GM19467 (cell line): ENCODE results near the gene VPS9D1.
"Not testable (repeated sequence)": the region's sequence is repeated elsewhere in the genome, so short reads cannot be mapped to it uniquely, and the experiment has no call there.

Source experiments
- ATAC-seq: cut with Tn5 transposase; IDR thresholded peaks from one replicate; pipeline ENCODE4 v1.9.1; 2021; ENCODE audit warnings: mild to moderate bottlenecking, moderate library complexity; ENCODE audit not compliant: unreplicated experiment

VPS9D1 gene

DNA sequence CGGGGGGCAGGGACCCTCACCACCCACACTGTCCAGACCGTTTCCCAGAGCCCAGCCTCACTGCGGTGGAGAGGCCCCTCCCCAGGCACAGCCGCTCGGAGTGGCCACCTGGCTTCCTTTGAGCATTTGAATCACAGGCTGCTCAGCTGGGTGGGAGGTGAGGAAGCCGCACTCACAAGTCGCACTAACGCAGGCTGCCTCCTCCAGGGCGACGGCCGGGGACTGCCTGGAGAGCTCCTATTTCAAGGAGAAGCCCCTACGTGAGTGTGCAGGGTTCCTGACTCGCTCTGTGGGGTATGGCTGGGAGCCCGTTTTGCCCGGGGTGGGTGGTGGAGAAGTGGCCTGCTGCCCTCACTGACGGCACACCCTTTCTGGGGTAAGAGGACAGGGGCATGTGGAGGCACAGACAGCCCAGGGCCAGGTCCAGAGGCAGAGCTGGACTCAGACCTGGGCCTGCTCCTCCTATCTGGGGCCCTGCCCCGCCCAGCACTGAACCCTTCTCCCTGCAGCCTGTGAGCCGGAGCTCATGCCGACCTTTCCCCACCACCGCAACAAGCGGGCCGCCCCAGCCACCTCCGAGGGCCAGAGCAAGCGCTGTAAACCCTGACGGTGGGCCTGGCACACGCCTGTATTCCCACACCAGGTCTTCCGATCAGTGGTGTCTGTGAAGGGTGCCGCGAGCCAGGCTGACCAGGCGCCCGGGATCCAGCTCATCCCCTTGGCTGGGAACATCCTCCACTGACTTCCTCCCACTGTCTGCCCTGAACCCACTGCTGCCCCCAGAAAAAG is 25.4 kb downstream of the VPS9D1 start:
- ATAC-seq: no peak

GRCh38 chr16:89694784-89695085 is 26.0 kb downstream of the VPS9D1 start:
- not testable (repeated sequence) for ATAC-seq

- no peak for ATAC-seq
Observed at GRCh38 chr16:89693931-89694783, 26.5 kb downstream of the VPS9D1 start.

DNA sequence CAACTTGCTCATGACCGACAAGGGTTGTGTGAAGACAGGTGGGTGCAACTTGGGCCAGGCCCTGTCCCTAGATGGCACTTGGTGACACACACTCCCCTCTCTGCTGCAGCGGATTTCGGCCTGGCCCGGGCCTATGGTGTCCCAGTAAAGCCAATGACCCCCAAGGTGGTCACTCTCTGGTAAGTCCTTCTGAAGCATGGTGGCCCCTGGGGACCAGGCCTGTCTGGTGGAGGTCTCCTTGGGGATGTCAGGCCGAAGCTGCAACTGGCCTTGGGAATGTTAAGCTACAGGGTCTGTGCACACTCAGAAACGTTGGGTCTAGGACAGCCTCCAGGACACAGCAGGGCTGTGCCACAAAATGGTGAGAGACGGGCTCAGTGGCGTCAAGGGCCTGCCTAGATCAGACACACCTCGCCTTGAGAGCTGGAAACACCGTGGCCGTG is 27.4 kb downstream of the VPS9D1 start:
- no peak for ATAC-seq

DNA sequence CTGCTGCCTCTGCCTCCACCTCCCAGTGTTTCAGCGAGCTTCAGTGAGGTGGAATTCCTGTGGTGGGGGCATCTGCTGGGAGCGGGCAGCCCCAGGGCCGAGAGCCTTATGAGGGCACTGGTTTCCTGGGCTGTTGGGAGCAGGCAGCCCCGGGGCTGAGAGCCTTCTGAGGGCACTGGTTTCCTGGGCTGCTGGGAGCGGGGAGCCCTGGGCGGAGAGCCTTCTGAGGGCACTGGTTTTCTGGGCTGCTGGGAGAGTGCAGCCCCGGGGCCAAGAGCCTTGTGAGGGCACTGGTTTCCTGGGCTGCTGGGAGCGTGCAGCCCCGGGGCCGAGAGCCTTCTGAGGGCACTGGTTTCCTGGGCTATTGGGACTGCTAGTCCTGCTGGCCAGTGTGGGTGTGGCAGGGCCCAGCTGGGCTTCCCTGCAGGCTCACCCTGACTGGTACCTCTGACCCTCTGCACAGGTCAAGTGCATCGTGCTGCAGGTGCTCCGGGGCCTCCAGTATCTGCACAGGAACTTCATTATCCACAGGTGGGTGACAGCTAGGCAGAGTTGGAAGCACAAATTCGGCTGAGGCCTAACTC is 28.6 kb downstream of the VPS9D1 start:
- ATAC-seq: no peak

DNA sequence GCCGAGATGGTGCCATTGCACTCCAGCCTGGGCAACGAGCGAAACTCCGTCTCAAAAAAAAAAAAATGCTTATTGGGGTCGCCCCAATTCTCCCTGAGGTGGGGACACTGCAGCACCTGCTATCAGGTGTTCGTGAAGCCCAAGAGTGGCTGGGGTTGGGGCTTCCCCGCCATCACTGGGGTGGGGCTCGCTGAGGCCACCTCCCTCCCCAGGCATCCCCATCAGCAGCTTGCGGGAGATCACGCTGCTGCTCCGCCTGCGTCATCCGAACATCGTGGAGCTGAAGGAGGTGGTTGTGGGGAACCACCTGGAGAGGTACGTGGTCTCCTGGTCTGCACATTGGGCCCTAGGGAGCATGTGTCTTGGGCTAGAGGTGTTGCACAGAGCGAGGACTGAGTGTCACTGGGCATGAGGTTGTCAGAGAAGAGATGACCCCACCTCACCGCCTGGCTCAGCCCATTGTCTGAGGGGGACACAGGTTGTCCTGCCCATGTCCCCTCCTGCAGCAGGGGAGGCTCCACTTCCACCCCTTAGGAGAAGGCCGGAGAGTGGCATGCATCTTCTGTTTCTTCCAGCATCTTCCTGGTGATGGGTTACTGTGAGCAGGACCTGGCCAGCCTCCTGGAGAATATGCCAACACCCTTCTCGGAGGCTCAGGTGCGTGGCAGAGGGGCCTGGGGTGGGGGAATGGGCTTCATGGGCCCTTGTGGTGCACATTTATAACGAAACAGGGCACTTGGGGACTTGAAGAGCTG is 29.3 kb downstream of the VPS9D1 start:
- no peak for ATAC-seq

GRCh38 chr16:89690392-89690901 is 30.3 kb downstream of the VPS9D1 start:
- ATAC-seq: no peak

GRCh38 chr16:89689621-89690020 is 31.1 kb downstream of the VPS9D1 start:
- not testable (repeated sequence) for ATAC-seq

DNA sequence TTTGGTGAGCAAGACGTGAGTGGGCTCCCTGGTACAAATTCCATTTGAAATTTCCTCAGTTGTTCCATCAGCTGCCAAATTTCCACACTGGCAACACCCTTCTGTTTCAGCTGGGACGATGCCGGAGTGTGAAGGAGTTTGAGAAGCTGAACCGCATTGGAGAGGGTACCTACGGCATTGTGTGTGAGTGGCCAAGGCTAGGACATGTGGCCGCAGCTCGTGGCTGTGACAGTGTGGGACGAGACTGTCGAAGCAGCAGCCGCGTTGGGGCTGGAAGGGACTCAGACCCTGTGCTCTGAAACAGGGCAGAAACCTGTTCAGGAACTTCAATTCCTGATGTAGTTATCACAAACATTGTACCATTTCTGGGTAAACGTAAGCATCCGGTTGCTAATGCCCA is 31.6 kb downstream of the VPS9D1 start:
- ATAC-seq: no peak

- no peak for ATAC-seq
Observed at GRCh38 chr16:89688395-89688794, 32.3 kb downstream of the VPS9D1 start.

DNA sequence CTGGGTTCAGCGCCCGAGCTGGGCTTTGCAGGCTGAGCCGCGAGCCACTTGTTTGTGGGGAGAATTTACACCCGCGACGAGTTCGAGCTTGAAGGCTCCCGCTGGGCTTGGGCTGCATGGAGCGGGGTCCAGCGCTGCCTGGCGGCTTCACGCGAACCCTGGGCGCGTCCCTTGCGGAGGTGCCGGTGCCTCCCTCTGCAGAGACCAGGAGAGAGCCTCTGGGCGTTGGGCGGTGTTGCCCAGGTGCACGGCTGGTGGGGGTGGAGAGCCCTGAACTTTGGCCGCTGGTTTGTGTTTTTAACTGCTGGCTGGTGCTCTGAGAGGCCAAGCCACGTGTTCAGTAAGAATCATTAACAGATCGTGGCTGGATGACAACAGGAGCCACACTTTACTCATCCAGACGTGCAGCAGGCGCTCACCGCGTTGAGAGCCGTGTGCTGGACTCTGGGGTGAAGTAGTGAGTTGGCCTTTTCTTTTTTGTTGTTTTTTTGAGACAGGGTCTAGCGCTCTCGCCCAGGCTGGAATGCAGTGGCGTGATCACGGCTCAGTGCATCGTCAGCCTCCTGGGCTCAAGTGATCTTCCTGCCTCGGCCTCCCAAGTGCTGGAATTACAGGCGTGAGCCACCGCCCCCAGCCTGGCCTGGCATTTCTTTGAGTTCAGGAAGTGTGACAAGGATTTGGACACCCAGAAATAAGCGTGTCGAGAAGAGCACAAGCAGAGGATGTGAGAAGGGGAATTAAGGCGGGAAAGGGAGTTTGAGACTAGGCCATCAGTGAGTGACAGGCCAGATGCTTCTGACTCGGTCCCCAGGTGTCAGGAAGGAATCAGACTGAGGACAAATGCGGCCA is 33.4 kb downstream of the VPS9D1 start:
- peak; percentile 45 for ATAC-seq

DNA sequence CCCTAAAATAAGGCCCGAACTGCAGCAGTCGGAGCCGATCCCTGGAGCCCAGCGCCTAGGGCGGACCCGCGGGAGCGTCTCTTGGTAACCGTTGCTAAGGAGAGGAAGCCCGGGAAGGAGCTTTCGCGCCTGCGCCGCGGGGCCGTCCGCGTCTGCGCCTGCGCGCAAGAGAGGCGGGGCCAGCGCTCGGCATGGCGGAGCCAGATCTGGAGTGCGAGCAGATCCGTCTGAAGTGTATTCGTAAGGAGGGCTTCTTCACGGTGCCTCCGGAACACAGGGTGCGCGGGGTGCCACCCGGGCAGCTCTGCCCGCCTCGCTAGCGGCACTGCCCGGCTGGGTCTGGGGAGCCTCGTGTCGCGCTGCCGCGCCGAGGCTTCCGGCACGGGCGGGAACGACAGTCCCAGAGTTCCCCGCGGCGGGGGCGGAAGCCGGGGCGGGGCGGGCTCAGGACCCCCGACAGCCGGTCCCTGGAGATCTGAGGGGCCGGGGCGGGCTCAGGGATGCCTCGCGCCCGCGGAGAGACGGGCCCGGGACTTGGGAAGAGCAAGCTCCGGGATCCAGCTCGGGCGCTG is 34.1 kb downstream of the VPS9D1 start, which contains the start of gene CDK10:
Gene CDK10, plus strand, starts transcription at position 170 of the 572 bp plus-strand sequence. Its CDS starts 22 bp downstream, at position 192.
- ATAC-seq: peak; percentile 69

- no peak for ATAC-seq
Observed at GRCh38 chr16:89685916-89686315, 34.8 kb downstream of the VPS9D1 start.

DNA sequence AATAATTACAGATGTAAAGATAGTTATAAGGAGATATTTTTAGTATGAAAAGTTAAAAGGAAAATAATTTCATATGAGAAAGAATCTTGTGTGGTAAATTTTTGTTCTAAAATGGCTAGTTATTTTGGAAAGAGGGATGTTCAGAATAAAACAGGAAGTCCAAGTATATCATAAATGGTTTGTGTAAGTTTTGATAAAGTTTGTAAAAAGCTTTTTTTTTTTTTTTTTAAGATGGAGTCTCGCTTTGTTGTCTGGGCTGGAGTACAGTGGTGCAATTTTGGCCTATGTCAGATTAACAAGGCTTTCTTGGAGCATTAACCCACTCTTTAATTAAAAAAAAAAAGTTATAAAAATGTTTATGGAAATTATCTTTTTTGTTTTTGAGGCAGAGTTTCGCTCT is 42.4 kb downstream of the VPS9D1 start:
- no peak for ATAC-seq

- ATAC-seq: no peak
Observed at GRCh38 chr16:89672177-89672941, 48.3 kb downstream of the VPS9D1 start.

GRCh38 chr16:89671565-89671964 is 49.1 kb downstream of the VPS9D1 start:
- ATAC-seq: not testable (repeated sequence)

DNA sequence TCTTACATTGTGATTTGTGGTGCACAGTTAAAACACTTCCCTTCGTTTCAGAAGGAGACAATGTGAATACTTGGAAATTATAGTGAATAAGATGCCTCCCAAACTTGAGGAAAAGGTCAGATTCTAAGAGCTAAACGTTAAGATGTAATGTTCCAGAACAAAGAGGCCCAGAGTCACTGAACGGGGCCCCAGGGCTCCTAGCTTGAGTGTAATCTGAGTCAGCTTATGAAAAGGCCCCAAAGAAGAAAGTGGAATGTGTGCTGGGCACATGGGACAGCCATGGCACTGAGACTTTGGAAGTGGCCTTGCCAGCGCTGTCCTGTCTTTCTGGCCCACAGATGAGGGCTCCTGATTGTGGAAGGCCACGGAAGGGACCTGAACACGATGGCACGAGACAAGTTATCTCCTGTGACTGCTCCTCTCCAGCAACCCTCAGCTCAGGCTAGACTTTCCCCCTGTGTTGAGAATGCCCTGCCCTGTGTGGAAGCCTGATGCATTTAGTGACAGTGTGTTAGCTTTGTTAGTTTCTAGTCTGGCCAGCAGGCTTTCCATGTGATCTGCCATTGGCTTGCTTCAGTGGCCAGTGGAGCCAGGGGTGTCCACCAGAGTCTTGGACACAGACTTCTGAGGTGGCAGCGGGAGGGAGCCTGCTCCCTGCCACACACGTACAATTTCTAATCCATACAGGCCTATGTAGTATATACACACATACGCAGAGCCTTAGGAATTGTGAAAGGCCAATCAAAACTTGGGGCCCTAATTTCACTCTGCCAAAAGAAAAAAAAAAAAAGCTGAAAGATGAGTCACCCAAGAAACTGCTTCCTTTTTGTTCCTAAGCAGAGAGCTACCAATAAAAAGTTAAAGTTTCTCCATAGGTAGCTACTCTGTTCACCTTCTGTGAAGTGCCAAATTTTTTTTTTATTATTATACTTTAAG is 49.9 kb downstream of the VPS9D1 start:
- ATAC-seq: no peak

- ATAC-seq: no peak
Observed at GRCh38 chr16:89669755-89670154, 50.9 kb downstream of the VPS9D1 start.
